Effector CD8-positive, alpha-beta T cell (primary cell): Measurements from ENCODE around the gene CYTL1.
"Not testable (repeated sequence)": the region's sequence is repeated elsewhere in the genome, so short reads cannot be mapped to it uniquely, and the experiment has no call there.

Experiments
- DNase-seq: peaks from one replicate; lab custom pipeline; 2025; lab: John Stamatoyannopoulos, UW

The CYTL1 gene

GRCh38 chr4:5033281-5033841 is 14.1 kb upstream of the CYTL1 start:
- no peak for DNase-seq

- no peak for DNase-seq
Measured at GRCh38 chr4:5032813-5033212, 13.6 kb upstream of the CYTL1 start.

GRCh38 chr4:5030927-5031326 is 11.7 kb upstream of the CYTL1 start:
- DNase-seq: no peak

GRCh38 chr4:5030221-5030620 is 11.0 kb upstream of the CYTL1 start:
- no peak for DNase-seq

- no peak for DNase-seq
Measured at GRCh38 chr4:5029447-5029846, 10.2 kb upstream of the CYTL1 start.

GRCh38 chr4:5028480-5028879 is 9.2 kb upstream of the CYTL1 start:
- no peak for DNase-seq

GRCh38 chr4:5027346-5027745 is 8.1 kb upstream of the CYTL1 start:
- DNase-seq: no peak

- DNase-seq: no peak
Measured at GRCh38 chr4:5026371-5026770, 7.1 kb upstream of the CYTL1 start.

- no peak for DNase-seq
Measured at GRCh38 chr4:5024673-5025072, 5.4 kb upstream of the CYTL1 start.

GRCh38 chr4:5021546-5021945 is 2.3 kb upstream of the CYTL1 start:
- DNase-seq: no peak

- DNase-seq: no peak
Measured at GRCh38 chr4:5020341-5020740, 1.1 kb upstream of the CYTL1 start.

- no peak for DNase-seq
Measured at GRCh38 chr4:5019796-5020195, 538 bp upstream of the CYTL1 start.

GRCh38 chr4:5018603-5019002 is 655 bp downstream of the CYTL1 start:
- DNase-seq: no peak

GRCh38 chr4:5018096-5018495 is 1.2 kb downstream of the CYTL1 start:
- no peak for DNase-seq

GRCh38 chr4:5014007-5014682 is 5.1 kb downstream of the CYTL1 start:
- no peak for DNase-seq

GRCh38 chr4:5012958-5013357 is 6.3 kb downstream of the CYTL1 start:
- no peak for DNase-seq

GRCh38 chr4:5012244-5012898 is 6.9 kb downstream of the CYTL1 start:
- DNase-seq: no peak

- no peak for DNase-seq
Measured at GRCh38 chr4:5010984-5011383, 8.3 kb downstream of the CYTL1 start.

GRCh38 chr4:5009796-5010195 is 9.5 kb downstream of the CYTL1 start:
- no peak for DNase-seq

- not testable (repeated sequence) for DNase-seq
Measured at GRCh38 chr4:5006932-5007331, 12.3 kb downstream of the CYTL1 start.

- DNase-seq: no peak
Measured at GRCh38 chr4:5004496-5004895, 14.8 kb downstream of the CYTL1 start.

- no peak for DNase-seq
Measured at GRCh38 chr4:5003918-5004317, 15.3 kb downstream of the CYTL1 start.

- DNase-seq: no peak
Measured at GRCh38 chr4:5003372-5003857, 15.8 kb downstream of the CYTL1 start.
